Measurements from ENCODE around the gene HECTD4. TPM values are rescaled to one million over a fixed set of nuclear protein-coding genes. Genes with fewer than 3 reads are reported as not detected.

The HECTD4 gene
- total RNA-seq, 1 experiment from 2014 or later, result 37.4 TPM

DNA sequence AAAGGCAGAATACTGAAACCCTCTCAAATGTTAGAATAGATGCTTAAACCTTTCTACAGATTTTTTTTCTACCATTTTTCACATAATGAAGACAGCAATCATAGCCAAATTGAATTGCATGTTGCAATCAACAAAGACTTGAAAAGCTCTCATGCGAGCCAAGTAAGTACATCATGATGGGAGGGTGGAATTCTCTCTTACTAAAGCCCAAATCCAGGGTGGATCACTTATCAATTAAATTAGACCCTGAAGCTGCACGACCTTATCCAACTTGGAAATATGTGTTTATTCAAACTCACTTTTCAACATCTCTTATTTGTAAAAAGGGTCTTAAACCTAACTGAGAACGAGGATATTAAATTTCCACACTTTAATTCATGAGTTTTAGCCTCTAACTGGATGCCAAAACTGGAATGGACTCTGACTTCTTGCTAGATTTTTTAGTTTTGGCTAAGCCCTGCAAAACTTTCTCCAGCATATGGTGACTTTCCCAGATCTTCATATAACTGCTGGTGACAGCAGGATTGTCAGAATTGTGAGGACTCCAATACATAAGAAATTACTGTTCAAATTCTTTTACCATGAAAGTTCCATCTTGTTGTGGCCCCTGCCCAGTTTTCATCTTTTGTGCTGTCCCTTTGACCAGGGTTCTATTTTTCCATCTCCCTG is 53.6 kb downstream of the HECTD4 start:
- Histone ChIP-seq H2AFZ (no peak overlapping the region), H3K27me3 (ENCODE audit: insufficient read depth, low read depth) (no peaks in the 10 kb centered on the region), H3K36me3 (ENCODE audit: low read depth) (no peaks in the 10 kb centered on the region), H4K20me1 (ENCODE audit: insufficient read depth) (0 out of 2 replicates have a peak, but pooled peaks cover 4% of the 10 kb centered on the region), H3K79me2 (ENCODE audit: low read depth) (0 out of 2 replicates have a peak, but pooled peaks cover 9% of the 10 kb centered on the region), H3K27ac (no peak overlapping the region), H3K4me3 (no peak overlapping the region), H3F3A (ENCODE audit: insufficient read depth, low read depth) (no peaks in the 10 kb centered on the region), H3K4me2 (no peak overlapping the region), H3K4me1 (replicated peaks; ENCODE audit: insufficient read depth) (no peaks in the 10 kb centered on the region), H3K9me2 (ENCODE audit: insufficient read depth) (no peaks in the 10 kb centered on the region), H3K9me3 (ENCODE audit: insufficient read depth, low read depth) (no peaks in the 10 kb centered on the region)
- no TSS peak for BruUV-seq (replicated peaks)
- TF ChIP-seq, protein P1, sequence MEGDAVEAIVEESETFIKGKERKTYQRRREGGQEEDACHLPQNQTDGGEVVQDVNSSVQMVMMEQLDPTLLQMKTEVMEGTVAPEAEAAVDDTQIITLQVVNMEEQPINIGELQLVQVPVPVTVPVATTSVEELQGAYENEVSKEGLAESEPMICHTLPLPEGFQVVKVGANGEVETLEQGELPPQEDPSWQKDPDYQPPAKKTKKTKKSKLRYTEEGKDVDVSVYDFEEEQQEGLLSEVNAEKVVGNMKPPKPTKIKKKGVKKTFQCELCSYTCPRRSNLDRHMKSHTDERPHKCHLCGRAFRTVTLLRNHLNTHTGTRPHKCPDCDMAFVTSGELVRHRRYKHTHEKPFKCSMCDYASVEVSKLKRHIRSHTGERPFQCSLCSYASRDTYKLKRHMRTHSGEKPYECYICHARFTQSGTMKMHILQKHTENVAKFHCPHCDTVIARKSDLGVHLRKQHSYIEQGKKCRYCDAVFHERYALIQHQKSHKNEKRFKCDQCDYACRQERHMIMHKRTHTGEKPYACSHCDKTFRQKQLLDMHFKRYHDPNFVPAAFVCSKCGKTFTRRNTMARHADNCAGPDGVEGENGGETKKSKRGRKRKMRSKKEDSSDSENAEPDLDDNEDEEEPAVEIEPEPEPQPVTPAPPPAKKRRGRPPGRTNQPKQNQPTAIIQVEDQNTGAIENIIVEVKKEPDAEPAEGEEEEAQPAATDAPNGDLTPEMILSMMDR (conservative IDR thresholded peaks at IDR 0.05), result no peak
- TF ChIP-seq EZH2 (IDR thresholded peaks at IDR 0.05; ENCODE audit: low read depth), result no peak
- no peak for DNase-seq
- ChIA-PET CTCF (no interaction called here), POLR2A (ENCODE audit: unreplicated experiment) (no interaction called here)
- intact Hi-C loops (cut with micrococcal nuclease; ENCODE audit: unreplicated experiment), result no loop called here

DNA sequence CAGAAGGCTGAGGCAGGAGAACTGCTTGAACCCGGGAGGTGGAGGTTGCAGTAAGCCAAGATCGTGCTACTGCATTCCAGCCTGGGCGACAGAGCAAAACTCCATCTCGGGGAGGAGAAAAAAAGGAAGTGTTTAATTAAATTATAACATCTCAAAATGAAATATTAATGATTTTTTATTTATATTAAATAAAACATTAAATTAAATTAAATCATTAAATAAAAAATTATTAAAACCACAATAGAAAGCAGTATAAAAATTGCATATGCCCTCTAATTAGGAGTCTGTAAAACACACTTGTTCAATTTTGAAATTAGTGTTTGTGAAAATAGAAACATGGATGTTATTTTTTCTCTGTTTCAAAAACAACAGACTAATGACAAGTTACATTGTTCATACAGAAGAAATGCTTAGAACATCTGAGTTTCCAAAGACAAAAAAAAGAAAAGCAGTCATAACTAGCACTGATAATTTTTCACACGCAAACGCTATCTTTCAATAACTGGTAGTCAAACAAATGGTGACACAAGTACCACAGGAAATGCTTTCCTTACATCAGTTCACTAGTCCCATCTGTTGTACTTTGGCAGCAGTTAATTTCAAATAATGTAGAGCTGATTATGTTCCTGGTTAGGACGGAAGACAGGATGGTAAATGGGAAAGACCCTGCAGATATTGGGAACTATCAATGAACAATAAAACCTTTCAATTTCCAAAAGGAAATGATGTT is 54.9 kb downstream of the HECTD4 start:
- Histone ChIP-seq H3F3A (ENCODE audit: insufficient read depth, low read depth) (no peaks in the 10 kb centered on the region), H3K9me3 (ENCODE audit: insufficient read depth, low read depth) (no peaks in the 10 kb centered on the region), H4K20me1 (ENCODE audit: insufficient read depth) (peaks cover 6% of the 10 kb centered on the region; the same call in 1 of the 2 replicates), H3K4me3 (no peak overlapping the region), H3K4me1 (replicated peaks; ENCODE audit: insufficient read depth) (no peaks in the 10 kb centered on the region), H3K27ac (no peak overlapping the region), H3K79me2 (ENCODE audit: low read depth) (0 out of 2 replicates have a peak, but pooled peaks cover 9% of the 10 kb centered on the region), H3K36me3 (ENCODE audit: low read depth) (no peaks in the 10 kb centered on the region), H3K4me2 (no peak overlapping the region), H3K9me2 (ENCODE audit: insufficient read depth) (no peaks in the 10 kb centered on the region), H2AFZ (no peak overlapping the region), H3K27me3 (ENCODE audit: insufficient read depth, low read depth) (no peaks in the 10 kb centered on the region)
- DNase-seq, result no peak
- ChIA-PET CTCF (no interaction called here), POLR2A (ENCODE audit: unreplicated experiment) (no interaction called here)
- TF ChIP-seq EZH2 (IDR thresholded peaks at IDR 0.05; ENCODE audit: low read depth), result no peak
- TF ChIP-seq, protein P1 (conservative IDR thresholded peaks at IDR 0.05), result no peak
- no TSS peak for BruUV-seq (replicated peaks)
- intact Hi-C loops (cut with micrococcal nuclease; ENCODE audit: unreplicated experiment), result no loop called here

DNA sequence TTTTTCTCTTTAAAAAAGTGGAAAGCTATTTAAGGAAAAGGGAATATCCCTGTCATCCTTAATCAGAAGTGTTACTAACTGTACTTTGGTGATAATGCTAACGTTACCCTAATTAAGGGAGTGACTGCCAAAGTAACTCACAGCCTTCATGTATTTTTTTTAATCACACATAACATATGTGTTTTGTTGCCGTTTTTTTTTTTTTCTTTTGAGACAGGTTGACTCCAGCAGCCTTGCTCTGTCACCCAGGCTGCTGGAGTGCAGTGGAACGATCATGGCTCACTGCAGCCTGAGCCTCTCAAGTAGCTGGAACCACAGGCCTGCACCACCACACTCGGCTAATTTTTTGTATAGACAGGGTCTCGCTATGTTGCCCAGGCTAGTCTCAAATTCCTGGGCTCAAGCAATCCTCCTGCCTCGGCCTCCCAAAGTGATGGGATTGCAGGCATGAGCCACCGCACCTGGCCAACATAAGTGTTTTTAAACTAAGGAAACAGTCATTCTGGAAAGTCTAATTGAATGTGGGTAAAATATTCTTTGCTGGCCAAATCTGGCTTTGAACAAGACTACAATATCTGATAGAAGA is 56.5 kb downstream of the HECTD4 start:
- BruUV-seq (replicated peaks), result no TSS peak
- H2AFZ ChIP-seq, result no peak overlapping the region
- ChIA-PET POLR2A (ENCODE audit: unreplicated experiment) (no interaction called here), CTCF (no interaction called here)
- no peak overlapping the region for H3K27ac ChIP-seq
- H3K27me3 ChIP-seq (ENCODE audit: insufficient read depth, low read depth), result no peaks in the 10 kb centered on the region
- peaks cover 12% of the 10 kb centered on the region for H4K20me1 ChIP-seq (ENCODE audit: insufficient read depth)
- no peak for TF ChIP-seq EZH2 (IDR thresholded peaks at IDR 0.05; ENCODE audit: low read depth)
- TF ChIP-seq, protein P1 (conservative IDR thresholded peaks at IDR 0.05), result no peak
- no peaks in the 10 kb centered on the region for H3K9me3 ChIP-seq (ENCODE audit: insufficient read depth, low read depth)
- no peak for DNase-seq
- H3K36me3 ChIP-seq (ENCODE audit: low read depth), result no peaks in the 10 kb centered on the region
- no peak overlapping the region for H3K4me3 ChIP-seq
- no peaks in the 10 kb centered on the region for H3F3A ChIP-seq (ENCODE audit: insufficient read depth, low read depth)
- intact Hi-C loops (cut with micrococcal nuclease; ENCODE audit: unreplicated experiment), result no loop called here
- H3K79me2 ChIP-seq (ENCODE audit: low read depth), result 0 out of 2 replicates have a peak, but pooled peaks cover 15% of the 10 kb centered on the region
- H3K4me1 ChIP-seq (replicated peaks; ENCODE audit: insufficient read depth), result no peaks in the 10 kb centered on the region
- H3K4me2 ChIP-seq, result no peak overlapping the region
- no peaks in the 10 kb centered on the region for H3K9me2 ChIP-seq (ENCODE audit: insufficient read depth)

Data from PC-9 (cell line).